ENCODE measurements around the gene C1orf159. TPM values are rescaled to one million over a fixed set of nuclear protein-coding genes. Genes with fewer than 3 reads are reported as not detected.

Gene C1orf159
- total RNA-seq, 3 donors from 2014 or later, result 18.4 to 25.3 (median 24.0) TPM

- intact Hi-C loops (cut with DNase I, micrococcal nuclease), result loop anchor here (5.0 to 10.0 kb wide), 2 partner anchors 75 to 77 kb away; partner anchors contain the start of gene PERM1 (in 1 of the 2)
- Histone ChIP-seq H3K4me3 (no peak overlapping the region), H3K4me1 (ENCODE audit: low read depth) (peaks cover 28% of the 10 kb centered on the region), H3K9me3 (no peaks in the 10 kb centered on the region), H3K36me3 (ENCODE audit: low read depth) (no peaks in the 10 kb centered on the region)
- DNase-seq, result no peak
- ATAC-seq, result no peak
- TF ChIP-seq CTCF (IDR thresholded peaks at IDR 0.05), result no peak
Observed at GRCh38 chr1:1061682-1062345, 54.1 kb downstream of the C1orf159 start.

GRCh38 chr1:1060281-1061000 is 55.4 kb downstream of the C1orf159 start:
- intact Hi-C loops (cut with DNase I, micrococcal nuclease), result loop anchor here (5.0 to 10.0 kb wide), 2 partner anchors 73 to 76 kb away; partner anchors contain the start of gene PERM1 (in 1 of the 2)
- Histone ChIP-seq H3K4me3 (no peak overlapping the region), H3K36me3 (ENCODE audit: low read depth) (no peaks in the 10 kb centered on the region), H3K9me3 (no peaks in the 10 kb centered on the region), H3K4me1 (ENCODE audit: low read depth) (peaks cover 28% of the 10 kb centered on the region)
- DNase-seq (no peak), ATAC-seq (no peak)
- TF ChIP-seq CTCF (IDR thresholded peaks at IDR 0.05), result no peak

- intact Hi-C loops (cut with DNase I, micrococcal nuclease), result loop anchor here (5.0 to 10.0 kb wide), 2 partner anchors 72 to 75 kb away; partner anchors contain the start of gene PERM1 (in 1 of the 2)
Observed at GRCh38 chr1:1059494-1060280, 56.2 kb downstream of the C1orf159 start.

GRCh38 chr1:1058921-1059493 is 56.9 kb downstream of the C1orf159 start:
- Histone ChIP-seq H3K36me3 (ENCODE audit: low read depth) (no peaks in the 10 kb centered on the region), H3K4me3 (no peak overlapping the region), H3K4me1 (ENCODE audit: low read depth) (peaks cover 22% of the 10 kb centered on the region), H3K9me3 (no peaks in the 10 kb centered on the region)
- intact Hi-C loops (cut with DNase I, micrococcal nuclease), result no loop called here
- peak; percentile 33 for ATAC-seq
- TF ChIP-seq CTCF (IDR thresholded peaks at IDR 0.05), result no peak
- DNase-seq, result no peak

More at GRCh38 chr1:1059494-1060280, 56.2 kb downstream of the C1orf159 start:
- ATAC-seq (peak; percentile 94), DNase-seq (peak; percentile 92 to 98 (median 97))
- Histone ChIP-seq H3K9me3 (no peaks in the 10 kb centered on the region), H3K4me3 (no peak overlapping the region), H3K36me3 (ENCODE audit: low read depth) (no peaks in the 10 kb centered on the region), H3K4me1 (ENCODE audit: low read depth) (peaks cover 28% of the 10 kb centered on the region)
- no peak for TF ChIP-seq CTCF (IDR thresholded peaks at IDR 0.05)
